ENCODE measurements around the gene POR. TPM values are rescaled to one million over a fixed set of nuclear protein-coding genes. Genes with fewer than 3 reads are reported as not detected.

POR gene
- total and polyA plus RNA-seq, 2 of the 13 experiments (the other 11 are each of a cell fraction or from before 2014, with no cell fraction given): 145 to 266 TPM

DNA sequence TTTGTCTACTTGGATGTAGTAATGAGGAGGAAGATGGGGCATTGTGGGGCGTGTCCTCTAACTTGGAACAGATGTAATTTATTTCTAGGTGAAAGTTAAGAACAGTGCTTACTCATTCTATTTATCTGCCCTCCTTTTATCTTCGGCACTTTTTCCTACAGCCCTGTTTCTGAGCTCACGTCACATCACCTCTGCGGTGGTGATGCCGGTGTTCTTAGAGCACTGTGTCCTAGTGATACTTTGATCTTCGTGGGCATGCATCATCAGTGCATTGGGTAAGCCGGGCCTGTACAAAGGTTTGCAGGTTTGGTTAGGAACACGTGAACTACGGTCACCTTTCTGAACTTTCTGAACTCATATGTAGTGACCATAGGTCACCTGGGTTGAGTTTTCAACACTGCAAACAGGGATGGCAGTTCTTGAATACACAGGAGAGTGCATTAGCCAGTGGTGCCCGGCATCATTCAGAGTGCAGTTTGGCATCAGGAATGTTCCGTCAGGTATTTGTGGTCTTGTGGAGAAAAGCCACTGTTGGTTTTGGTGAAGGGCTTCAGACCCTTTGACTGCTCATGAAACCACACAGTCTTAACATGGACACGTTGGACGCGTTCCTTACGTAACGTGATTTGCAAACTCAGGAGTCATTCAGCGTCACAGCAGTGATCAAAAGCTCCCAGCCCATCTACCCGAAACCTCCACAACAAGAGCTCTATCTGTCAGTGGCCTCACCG lies 5.6 kb downstream of the POR start (continued):
- TF ChIP-seq, protein P1, sequence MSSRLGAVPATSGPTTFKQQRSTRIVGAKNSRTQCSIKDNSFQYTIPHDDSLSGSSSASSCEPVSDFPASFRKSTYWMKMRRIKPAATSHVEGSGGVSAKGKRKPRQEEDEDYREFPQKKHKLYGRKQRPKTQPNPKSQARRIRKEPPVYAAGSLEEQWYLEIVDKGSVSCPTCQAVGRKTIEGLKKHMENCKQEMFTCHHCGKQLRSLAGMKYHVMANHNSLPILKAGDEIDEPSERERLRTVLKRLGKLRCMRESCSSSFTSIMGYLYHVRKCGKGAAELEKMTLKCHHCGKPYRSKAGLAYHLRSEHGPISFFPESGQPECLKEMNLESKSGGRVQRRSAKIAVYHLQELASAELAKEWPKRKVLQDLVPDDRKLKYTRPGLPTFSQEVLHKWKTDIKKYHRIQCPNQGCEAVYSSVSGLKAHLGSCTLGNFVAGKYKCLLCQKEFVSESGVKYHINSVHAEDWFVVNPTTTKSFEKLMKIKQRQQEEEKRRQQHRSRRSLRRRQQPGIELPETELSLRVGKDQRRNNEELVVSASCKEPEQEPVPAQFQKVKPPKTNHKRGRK (CRISPR knock-in tag; IDR thresholded peaks at IDR 0.05): no peak
- no peak for TF ChIP-seq ZSCAN12 (CRISPR knock-in tag; IDR thresholded peaks at IDR 0.05)
- peak; percentile 85; the same call in 1 of the 2 replicates for TF ChIP-seq CBX5 (CRISPR knock-in tag; IDR thresholded peaks at IDR 0.05; ENCODE audit: borderline replicate concordance)
- TF ChIP-seq ZNF160 (CRISPR knock-in tag; IDR thresholded peaks at IDR 0.05): peak; percentile 30; the same call in 1 of the 2 replicates
- peak; percentile 49 for TF ChIP-seq ZNF317 (CRISPR knock-in tag; IDR thresholded peaks at IDR 0.05)
- TF ChIP-seq ARNT2 (CRISPR knock-in tag; IDR thresholded peaks at IDR 0.05; ENCODE audit: low read depth): peak; percentile 68; the same call in 1 of the 2 replicates
- TF ChIP-seq ZBTB21 (CRISPR knock-in tag; IDR thresholded peaks at IDR 0.05): peak; percentile 96
- no peak for TF ChIP-seq NFATC3 (CRISPR knock-in tag; IDR thresholded peaks at IDR 0.05)
- peak; percentile 79 for TF ChIP-seq SOX13 (IDR thresholded peaks at IDR 0.05)
- TF ChIP-seq SOX13 (CRISPR knock-in tag; conservative IDR thresholded peaks at IDR 0.05 in 1 of 2, IDR thresholded peaks at IDR 0.05 in 1 of 2): peak in 1 of 2 experiments; percentile 94; a peak in 2 of 4 replicates
- TF ChIP-seq, protein P2, sequence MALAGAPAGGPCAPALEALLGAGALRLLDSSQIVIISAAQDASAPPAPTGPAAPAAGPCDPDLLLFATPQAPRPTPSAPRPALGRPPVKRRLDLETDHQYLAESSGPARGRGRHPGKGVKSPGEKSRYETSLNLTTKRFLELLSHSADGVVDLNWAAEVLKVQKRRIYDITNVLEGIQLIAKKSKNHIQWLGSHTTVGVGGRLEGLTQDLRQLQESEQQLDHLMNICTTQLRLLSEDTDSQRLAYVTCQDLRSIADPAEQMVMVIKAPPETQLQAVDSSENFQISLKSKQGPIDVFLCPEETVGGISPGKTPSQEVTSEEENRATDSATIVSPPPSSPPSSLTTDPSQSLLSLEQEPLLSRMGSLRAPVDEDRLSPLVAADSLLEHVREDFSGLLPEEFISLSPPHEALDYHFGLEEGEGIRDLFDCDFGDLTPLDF (CRISPR knock-in tag; IDR thresholded peaks at IDR 0.05): no peak
- TF ChIP-seq, protein P3, sequence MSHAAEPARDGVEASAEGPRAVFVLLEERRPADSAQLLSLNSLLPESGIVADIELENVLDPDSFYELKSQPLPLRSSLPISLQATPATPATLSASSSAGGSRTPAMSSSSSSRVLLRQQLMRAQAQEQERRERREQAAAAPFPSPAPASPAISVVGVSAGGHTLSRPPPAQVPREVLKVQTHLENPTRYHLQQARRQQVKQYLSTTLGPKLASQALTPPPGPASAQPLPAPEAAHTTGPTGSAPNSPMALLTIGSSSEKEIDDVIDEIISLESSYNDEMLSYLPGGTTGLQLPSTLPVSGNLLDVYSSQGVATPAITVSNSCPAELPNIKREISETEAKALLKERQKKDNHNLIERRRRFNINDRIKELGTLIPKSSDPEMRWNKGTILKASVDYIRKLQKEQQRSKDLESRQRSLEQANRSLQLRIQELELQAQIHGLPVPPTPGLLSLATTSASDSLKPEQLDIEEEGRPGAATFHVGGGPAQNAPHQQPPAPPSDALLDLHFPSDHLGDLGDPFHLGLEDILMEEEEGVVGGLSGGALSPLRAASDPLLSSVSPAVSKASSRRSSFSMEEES (CRISPR knock-in tag; IDR thresholded peaks at IDR 0.05): peak; percentile 96
- TF ChIP-seq ZNF768 (CRISPR knock-in tag; IDR thresholded peaks at IDR 0.05): no peak
- no peak for TF ChIP-seq ZNF10 (CRISPR knock-in tag; IDR thresholded peaks at IDR 0.05; ENCODE audit: borderline replicate concordance, low read depth)
- no peak for TF ChIP-seq RFX1 (IDR thresholded peaks at IDR 0.05)
- TF ChIP-seq ZNF101 (CRISPR knock-in tag; IDR thresholded peaks at IDR 0.05; ENCODE audit: borderline replicate concordance, low read depth): no peak
- TF ChIP-seq, protein P4, sequence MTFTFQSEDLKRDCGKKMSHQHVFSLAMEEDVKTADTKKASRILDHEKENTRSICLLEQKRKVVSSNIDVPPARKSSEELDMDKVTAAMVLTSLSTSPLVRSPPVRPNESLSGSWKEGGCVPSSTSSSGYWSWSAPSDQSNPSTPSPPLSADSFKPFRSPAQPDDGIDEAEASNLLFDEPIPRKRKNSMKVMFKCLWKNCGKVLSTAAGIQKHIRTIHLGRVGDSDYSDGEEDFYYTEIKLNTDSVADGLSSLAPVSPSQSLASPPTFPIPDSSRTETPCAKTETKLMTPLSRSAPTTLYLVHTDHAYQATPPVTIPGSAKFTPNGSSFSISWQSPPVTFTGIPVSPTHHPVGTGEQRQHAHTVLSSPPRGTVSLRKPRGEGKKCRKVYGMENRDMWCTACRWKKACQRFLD (CRISPR knock-in tag; IDR thresholded peaks at IDR 0.05; ENCODE audit: borderline replicate concordance): no peak
- 0 out of 2 replicates have a peak, but pooled peaks have one; percentile 15 for TF ChIP-seq ZNF24 (IDR thresholded peaks at IDR 0.05)
- TF ChIP-seq MAFK (conservative IDR thresholded peaks at IDR 0.05 in 1 of 2, IDR thresholded peaks at IDR 0.05 in 1 of 2; ENCODE audit: low read length in 2 of 2): peak; percentile 11 to 32; a peak in 2 of 4 replicates
- TF ChIP-seq SRSF1 (optimal IDR thresholded peaks at IDR 0.05; ENCODE audit: low read depth, low read length): no peak
- TF ChIP-seq MAFG (CRISPR knock-in tag; IDR thresholded peaks at IDR 0.05): no peak
- TF ChIP-seq ZBTB7B (CRISPR knock-in tag; IDR thresholded peaks at IDR 0.05): no peak
- TF ChIP-seq, protein P5, sequence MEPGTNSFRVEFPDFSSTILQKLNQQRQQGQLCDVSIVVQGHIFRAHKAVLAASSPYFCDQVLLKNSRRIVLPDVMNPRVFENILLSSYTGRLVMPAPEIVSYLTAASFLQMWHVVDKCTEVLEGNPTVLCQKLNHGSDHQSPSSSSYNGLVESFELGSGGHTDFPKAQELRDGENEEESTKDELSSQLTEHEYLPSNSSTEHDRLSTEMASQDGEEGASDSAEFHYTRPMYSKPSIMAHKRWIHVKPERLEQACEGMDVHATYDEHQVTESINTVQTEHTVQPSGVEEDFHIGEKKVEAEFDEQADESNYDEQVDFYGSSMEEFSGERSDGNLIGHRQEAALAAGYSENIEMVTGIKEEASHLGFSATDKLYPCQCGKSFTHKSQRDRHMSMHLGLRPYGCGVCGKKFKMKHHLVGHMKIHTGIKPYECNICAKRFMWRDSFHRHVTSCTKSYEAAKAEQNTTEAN (CRISPR knock-in tag; conservative IDR thresholded peaks at IDR 0.05): peak; percentile 77
